SK-N-MC (cell line): ENCODE data around the gene SEPTIN2.
"Not testable (repeated sequence)": the region's sequence is repeated elsewhere in the genome, so short reads cannot be mapped to it uniquely, and the experiment has no call there.

ENCODE experiments used
- EZH2 ChIP-seq: fragments of 200-600 bp; sonication (generic); IDR thresholded peaks from one replicate; pipeline ENCODE4 v1.6.1; 2017; ENCODE audit warnings: antibody characterized with exemption
- POLR2AphosphoS5 ChIP-seq: IDR thresholded peaks from 2 replicates; pipeline ENCODE4 v1.6.1; 2012; ENCODE audit warnings: mild to moderate bottlenecking, low read depth, low read length, borderline replicate concordance

DNA sequence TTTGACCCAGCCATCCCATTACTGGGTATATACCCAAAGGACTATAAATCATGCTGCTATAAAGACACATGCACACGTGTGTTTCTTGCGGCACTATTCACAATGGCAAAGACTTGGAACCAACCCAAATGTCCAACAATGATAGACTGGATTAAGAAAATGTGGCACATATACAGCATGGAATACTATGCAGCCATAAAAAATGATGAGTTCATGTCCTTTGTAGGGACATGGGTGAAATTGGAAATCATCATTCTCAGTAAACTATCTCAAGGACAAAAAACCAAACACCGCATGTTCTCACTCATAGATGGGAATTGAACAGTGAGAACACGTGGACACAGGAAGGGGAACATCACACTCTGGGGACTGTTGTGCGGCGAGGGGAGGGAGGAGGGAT is 81.1 kb downstream of the SEPTIN2 start:
- not testable (repeated sequence) for TF ChIP-seq POLR2AphosphoS5, EZH2
